T-helper 9 cell (primary cell): ENCODE measurements around the gene AKAP10.
"Not testable (repeated sequence)": the region's sequence is repeated elsewhere in the genome, so short reads cannot be mapped to it uniquely, and the experiment has no call there.

Source experiments
- DNase-seq: peaks from one replicate; pipeline ENCODE4 v3.0.0-alpha.2; 2020

AKAP10 gene

GRCh38 chr17:19979917-19980770 lies 2.5 kb upstream of the AKAP10 start:
- no peak for DNase-seq

- no peak for DNase-seq
Observed at GRCh38 chr17:19978805-19979211, 1.2 kb upstream of the AKAP10 start.

- peak; percentile 8 for DNase-seq
Observed at GRCh38 chr17:19978209-19978802, 678 bp upstream of the AKAP10 start.

- no peak for DNase-seq
Observed at GRCh38 chr17:19975601-19976000, 2.0 kb downstream of the AKAP10 start.

GRCh38 chr17:19973156-19973555 lies 4.5 kb downstream of the AKAP10 start:
- DNase-seq = no peak

- DNase-seq = not testable (repeated sequence)
Observed at GRCh38 chr17:19962954-19963353, 14.7 kb downstream of the AKAP10 start.

DNA sequence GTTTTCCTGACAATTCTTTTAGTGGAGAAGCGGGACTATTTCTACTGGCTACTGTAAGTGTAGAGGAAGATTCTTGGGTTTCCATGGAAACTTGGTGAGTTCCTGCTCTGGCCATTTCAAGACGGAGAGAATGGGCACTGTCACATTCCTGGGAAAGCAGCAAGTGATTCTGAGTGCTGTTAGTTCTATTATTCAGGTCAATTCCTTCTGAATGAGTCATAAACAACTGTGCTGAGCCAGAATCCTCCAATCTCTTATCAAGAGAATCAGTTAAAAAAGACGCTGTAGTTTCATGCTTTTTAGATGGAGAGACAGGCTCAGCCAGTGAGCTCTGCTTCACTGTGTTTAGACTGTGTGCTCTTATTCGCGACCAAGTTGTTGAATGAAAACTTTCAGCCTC lies 19.6 kb downstream of the AKAP10 start:
- DNase-seq = no peak

DNA sequence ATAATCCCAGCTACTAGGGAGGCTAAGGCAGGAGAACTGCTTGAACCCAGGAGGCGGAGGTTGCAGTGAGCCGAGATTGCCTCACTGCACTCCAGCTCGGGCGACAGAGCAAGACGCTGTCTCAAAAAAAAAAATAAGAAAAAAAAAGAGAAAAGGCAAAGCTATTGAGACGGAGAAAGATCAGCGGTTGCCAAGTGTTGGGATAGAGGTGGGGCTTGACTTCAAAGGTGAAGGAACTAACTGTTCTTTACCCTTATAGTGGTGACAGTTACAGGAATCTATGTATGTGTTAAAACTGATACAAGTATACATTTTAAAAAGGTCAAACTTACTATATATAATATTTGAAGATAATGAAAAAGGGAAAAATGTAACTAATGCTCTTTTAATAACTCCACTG lies 22.5 kb downstream of the AKAP10 start:
- DNase-seq = no peak

- DNase-seq = not testable (repeated sequence)
Observed at GRCh38 chr17:19951411-19951810, 26.2 kb downstream of the AKAP10 start.

DNA sequence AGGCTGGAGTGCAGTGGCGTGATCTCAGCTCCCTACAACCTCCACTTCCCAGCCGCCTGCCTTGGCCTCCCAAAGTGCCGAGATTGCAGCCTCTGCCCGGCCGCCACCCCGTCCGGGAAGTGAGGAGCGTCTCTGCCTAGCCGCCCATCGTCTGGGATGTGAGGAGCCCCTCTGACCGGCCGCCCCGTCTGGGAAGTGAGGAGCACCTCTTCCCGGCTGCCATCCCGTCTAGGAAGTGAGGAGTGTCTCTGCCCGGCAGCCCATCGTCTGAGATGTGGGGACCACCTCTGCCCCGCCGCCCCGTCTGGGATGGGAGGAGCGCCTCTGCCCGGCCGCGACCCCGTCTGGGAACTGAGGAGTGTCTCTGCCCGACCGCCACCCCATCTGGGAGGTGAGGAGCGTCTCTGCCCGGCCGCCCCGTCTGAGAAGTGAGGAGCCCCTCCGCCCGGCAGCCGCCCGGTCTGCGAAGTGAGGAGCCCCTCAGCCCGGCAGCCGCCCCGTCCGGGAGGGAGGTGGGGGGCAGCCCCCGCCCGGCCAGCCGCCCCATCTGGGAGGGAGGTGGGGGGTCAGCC lies 26.9 kb downstream of the AKAP10 start:
- DNase-seq = not testable (repeated sequence)

GRCh38 chr17:19948116-19948943 lies 29.3 kb downstream of the AKAP10 start:
- no peak for DNase-seq

DNA sequence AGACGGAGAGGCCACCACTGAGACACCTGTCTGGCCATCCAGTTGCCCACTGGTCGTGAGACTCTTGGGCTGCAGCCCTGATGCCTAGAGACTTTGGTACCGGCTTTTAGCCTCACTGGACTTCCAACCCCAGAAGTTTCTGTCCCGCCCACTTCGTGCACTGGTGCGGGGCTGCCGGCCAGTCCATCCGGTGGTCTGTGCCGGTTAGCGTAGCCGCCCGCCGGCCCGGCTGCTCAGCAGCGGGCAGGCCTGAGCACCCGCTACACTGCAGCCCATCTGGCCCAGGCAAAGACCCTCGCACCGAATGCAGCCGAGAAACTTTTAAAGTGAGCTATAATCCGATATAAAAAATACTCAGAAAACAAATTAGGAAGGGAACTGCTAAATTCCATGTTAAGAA lies 30.7 kb downstream of the AKAP10 start:
- no peak for DNase-seq

- no peak for DNase-seq
Observed at GRCh38 chr17:19945009-19945626, 32.5 kb downstream of the AKAP10 start.

DNA sequence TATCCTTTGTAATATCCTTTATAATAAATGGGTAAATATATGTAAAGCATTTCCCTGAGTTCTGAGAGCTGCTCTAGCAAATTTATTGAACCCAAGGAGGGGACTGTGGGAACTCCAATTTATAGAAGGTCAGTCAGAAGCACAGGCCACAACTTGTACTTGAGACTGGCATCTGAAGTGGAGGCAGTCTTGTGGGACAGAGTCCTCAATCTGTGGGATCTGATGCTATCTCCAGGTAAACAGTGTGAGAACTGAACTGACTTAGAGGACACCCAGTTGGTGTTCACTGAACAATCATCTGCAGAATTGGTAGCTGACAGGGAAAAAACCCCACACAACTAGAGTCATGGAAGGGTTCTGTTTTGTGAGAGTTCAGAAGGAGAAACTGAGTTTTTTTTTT lies 34.0 kb downstream of the AKAP10 start:
- no peak for DNase-seq

DNA sequence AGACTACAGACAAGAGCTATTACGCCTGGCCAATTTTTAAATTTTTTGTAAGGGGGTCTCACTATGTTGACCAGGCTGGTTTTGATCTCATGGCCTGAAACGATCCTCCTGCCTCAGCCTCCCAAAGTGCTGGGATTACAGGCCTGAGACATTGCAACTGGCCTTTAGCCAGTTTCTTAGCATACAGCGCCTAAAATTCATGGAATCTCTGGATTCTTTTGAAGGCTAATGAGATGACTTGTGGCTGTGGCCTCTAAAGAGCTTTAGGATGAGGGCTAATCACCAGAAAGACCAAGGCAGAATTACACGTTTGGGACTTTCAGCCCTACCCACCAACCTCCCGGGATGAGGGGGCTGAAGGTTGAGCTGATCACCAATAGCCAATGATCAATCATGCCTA lies 34.6 kb downstream of the AKAP10 start:
- no peak for DNase-seq

DNA sequence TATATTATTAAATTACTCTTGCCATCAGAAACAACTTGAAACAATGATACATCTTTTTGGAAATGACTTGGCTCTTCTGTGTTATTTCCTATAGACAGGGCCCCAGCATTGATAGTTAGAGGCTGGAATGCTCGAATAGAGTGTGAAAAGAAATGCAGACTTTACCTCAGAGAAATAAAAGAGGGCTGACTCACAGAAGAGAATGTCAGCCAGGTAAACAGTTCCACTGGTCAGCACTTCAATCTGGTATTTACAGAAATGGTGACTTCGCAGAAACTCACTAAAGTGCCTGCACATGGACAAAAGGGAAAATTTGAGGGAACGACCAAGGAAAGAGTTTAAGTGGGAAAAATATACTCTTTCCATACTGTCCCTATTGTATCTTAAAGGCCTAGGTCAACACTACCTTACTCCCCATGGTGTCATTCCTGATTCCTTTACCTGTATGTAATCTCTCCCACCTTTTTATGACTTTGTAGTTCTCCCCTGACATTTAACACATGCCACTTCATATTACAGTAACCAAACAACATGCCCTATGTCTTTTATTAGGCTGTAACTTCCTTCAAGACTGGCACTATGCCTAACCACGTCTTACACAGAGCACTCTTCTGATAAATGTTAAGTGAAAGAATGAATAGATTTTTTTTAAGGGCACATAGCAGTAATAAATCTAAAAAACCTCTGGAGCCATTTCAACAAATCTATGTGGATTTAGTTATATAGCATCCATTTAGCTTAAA lies 36.7 kb downstream of the AKAP10 start:
- DNase-seq = no peak

GRCh38 chr17:19939993-19940721 lies 37.5 kb downstream of the AKAP10 start:
- no peak for DNase-seq

- no peak for DNase-seq
Observed at GRCh38 chr17:19938736-19939135, 38.9 kb downstream of the AKAP10 start.

- no peak for DNase-seq
Observed at GRCh38 chr17:19937522-19937921, 40.1 kb downstream of the AKAP10 start.

- no peak for DNase-seq
Observed at GRCh38 chr17:19935169-19935568, 42.5 kb downstream of the AKAP10 start.

- no peak for DNase-seq
Observed at GRCh38 chr17:19933628-19934027, 44.0 kb downstream of the AKAP10 start.
